RWPE2 (cell line): ENCODE results near the gene SPINDOC.

Experiments used
- ATAC-seq: fragments of 200-7000 bp; cut with Tn5 transposase; 3 replicates; pipeline ENCODE4 v1.9.1; 2021; ENCODE audit warnings: low read depth
- DNase-seq: peaks from one replicate; pipeline ENCODE4 v3.0.0-alpha.2; 2020; ENCODE audit warnings: low spot score
- H3K27ac ChIP-seq: fragments of 450-650 bp; 2 replicates; pipeline ENCODE4 v1.5.1; 2017; ENCODE audit warnings: mild to moderate bottlenecking; ENCODE audit not compliant: poor library complexity, severe bottlenecking
- H3K27me3 ChIP-seq: fragments of 250-450 bp; sonication (Bioruptor Pico); 2 replicates; pipeline ENCODE4 v1.5.1; 2021; ENCODE audit warnings: mild to moderate bottlenecking, moderate library complexity; ENCODE audit not compliant: insufficient read depth, poor library complexity, severe bottlenecking
- H3K36me3 ChIP-seq: fragments of 250-450 bp; sonication (Bioruptor Pico); 2 replicates; pipeline ENCODE4 v1.5.1; 2020; ENCODE audit warnings: low read depth, mild to moderate bottlenecking, moderate library complexity
- H3K4me1 ChIP-seq: fragments of 250-450 bp; sonication (Bioruptor Pico); 2 replicates; pipeline ENCODE4 v1.5.1; 2021; ENCODE audit warnings: mild to moderate bottlenecking, moderate library complexity; ENCODE audit not compliant: insufficient read depth, poor library complexity, severe bottlenecking
- H3K4me3 ChIP-seq: fragments of 250-450 bp; sonication (Bioruptor Pico); 2 replicates; pipeline ENCODE4 v1.5.1; 2021; ENCODE audit warnings: mild to moderate bottlenecking, moderate library complexity; ENCODE audit not compliant: severe bottlenecking
- H3K9me3 ChIP-seq: fragments of 250-450 bp; sonication (Bioruptor Pico); 2 replicates; pipeline ENCODE4 v1.5.1; 2021; ENCODE audit warnings: mild to moderate bottlenecking, moderate library complexity; ENCODE audit not compliant: severe bottlenecking
- CTCF ChIP-seq: fragments of 450-650 bp; IDR thresholded peaks from one replicate; pipeline ENCODE4 v1.5.1; 2017; ENCODE audit warnings: mild to moderate bottlenecking, moderate library complexity; ENCODE audit not compliant: poor library complexity, severe bottlenecking

The SPINDOC gene

GRCh38 chr11:63775191-63775590, 38.1 kb upstream of the SPINDOC start:
- Histone ChIP-seq H3K9me3 (no peaks in the 10 kb centered on the region), H3K27me3 (no peaks in the 10 kb centered on the region), H3K36me3 (no peaks in the 10 kb centered on the region), H3K27ac (no peak overlapping the region), H3K4me1 (no peaks in the 10 kb centered on the region), H3K4me3 (no peak overlapping the region)
- ATAC-seq (no peak), DNase-seq (no peak)
- TF ChIP-seq CTCF = no peak

DNA sequence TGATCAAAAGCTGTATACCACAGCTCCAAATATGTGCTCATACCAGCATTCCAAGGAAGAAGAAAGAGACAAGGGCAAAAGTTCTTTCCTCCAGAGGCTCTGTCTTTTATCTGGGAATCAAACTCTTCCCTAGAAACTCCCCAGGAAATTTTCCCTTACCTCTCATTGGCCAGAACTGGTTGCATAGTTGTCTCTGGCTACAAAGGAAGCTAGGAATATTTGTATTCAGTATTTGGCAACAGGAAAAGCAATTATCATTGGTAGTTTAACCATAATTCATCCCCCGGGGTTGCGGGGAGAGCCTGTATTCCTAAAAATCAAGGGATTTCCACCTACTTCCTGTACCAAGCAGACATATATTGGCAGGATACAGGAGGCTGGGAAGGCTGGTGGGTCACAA, 34.2 kb upstream of the SPINDOC start:
- Histone ChIP-seq H3K36me3 (no peaks in the 10 kb centered on the region), H3K27me3 (no peaks in the 10 kb centered on the region), H3K4me1 (no peaks in the 10 kb centered on the region), H3K9me3 (no peaks in the 10 kb centered on the region), H3K4me3 (no peak overlapping the region), H3K27ac (no peak overlapping the region)
- no peak for ATAC-seq
- DNase-seq = no peak
- no peak for TF ChIP-seq CTCF

GRCh38 chr11:63782749-63783148, 30.5 kb upstream of the SPINDOC start:
- no peaks in the 10 kb centered on the region for H3K9me3 ChIP-seq
- H3K27ac ChIP-seq = no peak overlapping the region
- no peak for ATAC-seq

GRCh38 chr11:63783925-63784592, 29.2 kb upstream of the SPINDOC start:
- no peaks in the 10 kb centered on the region for H3K36me3 ChIP-seq
- ATAC-seq = no peak
- H3K27ac ChIP-seq = no peak overlapping the region

More at GRCh38 chr11:63782749-63783148, 30.5 kb upstream of the SPINDOC start:
- Histone ChIP-seq H3K4me3 (no peak overlapping the region), H3K27me3 (no peaks in the 10 kb centered on the region), H3K4me1 (no peaks in the 10 kb centered on the region), H3K36me3 (no peaks in the 10 kb centered on the region)
- TF ChIP-seq CTCF = no peak
- DNase-seq = no peak

More at GRCh38 chr11:63783925-63784592, 29.2 kb upstream of the SPINDOC start:
- Histone ChIP-seq H3K27me3 (no peaks in the 10 kb centered on the region), H3K4me3 (no peak overlapping the region), H3K4me1 (no peaks in the 10 kb centered on the region), H3K9me3 (no peaks in the 10 kb centered on the region)
- no peak for DNase-seq
- TF ChIP-seq CTCF = no peak
